Stimulated activated CD4-positive, alpha-beta T cell treated with anti-CD3 and anti-CD28 coated beads, Interleukin-1b, Interleukin-23, amount 100 ng/mL, for 24 hours (primary cell): ENCODE results near the gene BARX2.

ENCODE experiments used
- DNase-seq, 4 experiments: peaks; one replicate each; pipeline ENCODE4 v3.0.0-alpha.2; 2020; ENCODE audit warnings: low read depth in 4 of 4, low spot score in 1 of 4

The BARX2 gene

DNA sequence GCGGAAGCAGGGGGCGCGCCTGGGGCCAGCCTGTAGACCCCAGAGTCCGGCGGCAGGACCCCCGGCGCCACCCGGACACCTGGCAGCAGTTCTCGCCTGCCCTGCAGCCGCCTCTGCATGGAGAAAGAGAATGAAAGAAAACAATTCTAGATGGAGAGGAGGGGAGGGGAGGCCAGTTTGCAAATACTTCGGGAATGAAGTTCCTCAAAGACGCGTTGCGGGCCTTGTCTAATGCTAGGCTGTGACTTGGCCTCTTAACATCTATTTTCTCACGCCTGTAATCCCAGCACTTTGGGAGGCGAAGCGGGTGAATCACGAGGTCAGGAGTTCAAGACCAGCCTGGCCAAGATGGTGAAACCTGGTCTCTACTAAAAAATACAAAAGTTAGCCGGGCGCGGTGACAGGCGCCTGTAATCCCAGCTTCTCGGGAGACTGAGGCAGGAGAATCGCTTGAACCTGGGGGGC, 2.1 kb upstream of the BARX2 start:
- DNase-seq, result no peak

DNA sequence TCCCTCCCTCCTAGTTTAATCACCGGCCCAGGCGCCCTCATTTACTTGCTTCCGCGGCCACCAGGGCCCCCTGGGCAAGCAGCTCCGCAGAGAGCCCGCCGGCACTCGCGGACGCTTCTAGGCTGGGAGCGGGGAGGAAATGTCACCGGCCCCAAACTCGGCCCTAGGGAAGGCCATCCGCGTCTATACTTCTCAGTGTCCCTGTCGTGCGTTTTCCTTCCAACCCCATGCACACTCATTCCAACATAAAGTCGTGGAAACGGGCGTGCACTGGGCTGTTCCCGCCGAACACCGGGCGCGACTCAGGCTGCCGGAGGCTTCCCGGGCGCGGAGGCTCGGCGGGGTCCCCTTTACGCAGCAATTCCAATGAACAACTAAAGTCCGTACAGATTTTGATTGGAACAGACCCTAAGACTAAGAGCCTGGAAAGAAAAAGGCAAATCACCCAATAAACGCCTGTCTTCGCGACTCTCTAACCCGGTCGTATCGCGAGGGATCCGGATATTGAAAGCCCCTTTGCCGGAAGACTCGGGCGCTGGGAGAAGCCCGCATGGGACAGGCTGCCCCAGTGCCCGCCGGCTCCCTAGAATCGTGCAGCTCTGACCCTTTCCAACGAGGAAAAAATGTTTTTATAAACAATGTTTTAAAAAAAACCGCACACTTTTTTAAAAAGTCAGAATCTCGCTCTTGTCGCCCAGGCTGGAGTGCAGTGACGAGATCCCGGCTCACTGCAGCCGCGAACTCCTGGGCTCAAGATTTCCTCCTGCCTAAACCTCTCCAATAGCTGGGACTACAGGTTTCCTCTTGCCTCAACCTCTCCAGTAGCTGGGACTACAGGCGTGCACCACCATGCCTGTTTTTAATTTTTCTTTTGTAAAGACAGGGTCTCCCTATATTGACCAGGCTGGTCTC, 1.3 kb upstream of the BARX2 start:
- DNase-seq, result no peak

DNA sequence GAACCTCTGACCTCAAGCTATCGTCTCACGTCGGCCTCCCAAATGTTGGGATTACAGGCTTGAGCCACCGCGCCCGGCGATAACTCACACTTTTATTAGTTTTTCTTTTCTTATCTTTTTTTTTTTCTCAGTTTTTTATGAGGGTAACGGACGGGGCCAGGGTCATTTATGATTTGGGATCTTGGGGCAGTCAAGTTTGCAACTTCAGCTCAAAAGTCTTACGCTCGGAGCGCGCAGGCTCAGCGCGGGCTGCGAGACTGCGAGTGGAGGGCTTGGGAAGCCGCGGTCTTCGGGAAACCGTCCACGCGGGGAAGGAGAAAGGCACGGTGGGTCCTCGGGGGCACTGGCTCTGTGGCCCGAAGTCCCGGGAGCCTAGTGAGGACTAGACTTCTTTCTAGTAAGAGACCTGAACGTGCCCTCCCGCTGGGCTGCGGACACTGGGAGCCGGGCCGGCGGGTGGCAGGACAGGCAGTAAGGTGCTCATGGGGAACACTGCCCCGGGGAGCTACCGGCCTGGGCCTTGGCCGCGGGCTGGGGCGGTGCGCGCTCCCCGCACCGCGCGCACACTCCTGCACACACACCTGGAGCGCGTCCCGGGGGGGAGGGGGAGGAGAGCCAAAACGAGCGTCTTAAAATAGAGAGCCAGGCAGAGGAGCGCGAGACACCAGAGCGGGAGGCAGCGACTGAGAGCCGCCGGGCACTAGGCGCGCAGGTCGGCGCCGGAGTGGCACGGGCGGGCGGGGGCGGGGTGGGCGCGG, 476 bp upstream of the BARX2 start:
- DNase-seq, result no peak

DNA sequence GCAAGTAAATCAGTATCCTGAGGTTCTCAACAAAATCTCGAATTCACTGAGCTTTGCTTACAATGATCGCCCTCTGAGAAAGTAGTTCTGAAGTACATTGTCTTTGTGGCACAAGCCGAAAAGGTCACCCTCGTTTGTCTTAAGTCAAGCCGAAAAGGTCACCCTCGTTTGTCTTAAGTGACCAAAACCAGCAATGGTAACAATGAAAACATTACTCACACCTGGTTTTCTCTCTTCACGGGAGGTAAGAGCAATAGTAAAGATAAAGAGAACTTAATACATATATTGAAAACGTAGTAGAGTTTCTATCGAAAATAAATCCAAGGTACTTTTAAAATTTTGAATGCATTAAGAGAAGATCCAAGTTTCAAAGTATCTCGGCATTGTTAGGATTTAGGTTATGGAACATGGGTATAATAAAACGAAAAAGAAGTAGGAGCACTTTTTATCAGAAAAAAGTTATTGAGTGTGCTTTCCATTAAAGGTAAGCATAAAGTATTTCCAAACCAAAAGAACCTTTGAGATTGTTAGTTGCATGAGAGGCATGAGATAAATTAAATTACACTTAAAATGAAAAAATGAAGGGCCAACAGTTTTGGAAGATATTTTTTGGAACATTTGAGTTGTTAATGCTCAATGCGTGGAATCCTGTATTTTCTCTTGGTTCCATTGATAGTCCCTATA, 1.2 kb downstream of the BARX2 start:
- DNase-seq, result no peak

DNA sequence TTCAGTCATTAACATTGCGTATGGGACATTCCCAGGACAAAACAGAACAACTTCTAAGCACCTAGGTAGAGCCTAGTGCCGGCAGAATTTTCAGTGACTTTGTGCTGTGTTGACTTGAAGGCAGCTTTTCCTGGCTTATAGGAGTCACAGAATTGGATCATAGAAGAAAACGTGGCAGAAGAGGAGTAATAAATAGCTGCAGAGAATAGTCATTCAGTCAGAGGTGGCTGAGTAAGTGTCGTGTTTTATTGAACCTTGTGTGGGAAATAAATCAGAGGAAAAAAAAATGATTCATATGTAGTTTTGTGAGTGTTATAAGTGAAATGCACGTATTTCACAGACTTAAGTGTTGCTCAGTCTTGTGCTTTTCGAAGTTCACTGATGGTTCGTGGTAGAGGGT, 2.1 kb downstream of the BARX2 start:
- DNase-seq, result no peak

DNA sequence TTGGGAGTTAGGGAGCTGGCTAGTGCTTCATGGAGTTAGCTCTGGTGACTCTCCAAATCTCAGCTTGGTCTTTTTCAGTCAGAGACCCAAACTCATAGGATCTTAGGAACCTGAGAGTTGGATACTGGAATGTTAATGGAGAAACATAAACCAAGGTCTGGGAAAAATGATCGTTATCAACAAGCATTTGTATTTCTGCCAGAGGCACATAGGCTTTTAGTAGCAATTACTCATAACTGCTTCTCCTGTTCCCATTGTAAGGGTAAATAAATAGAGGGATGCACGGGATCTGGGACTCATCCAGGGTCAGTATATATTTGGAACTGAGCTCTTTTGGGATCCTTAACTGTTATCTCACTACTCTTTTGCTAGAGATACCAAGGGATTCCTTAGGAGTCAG, 4.8 kb downstream of the BARX2 start:
- DNase-seq, result no peak

DNA sequence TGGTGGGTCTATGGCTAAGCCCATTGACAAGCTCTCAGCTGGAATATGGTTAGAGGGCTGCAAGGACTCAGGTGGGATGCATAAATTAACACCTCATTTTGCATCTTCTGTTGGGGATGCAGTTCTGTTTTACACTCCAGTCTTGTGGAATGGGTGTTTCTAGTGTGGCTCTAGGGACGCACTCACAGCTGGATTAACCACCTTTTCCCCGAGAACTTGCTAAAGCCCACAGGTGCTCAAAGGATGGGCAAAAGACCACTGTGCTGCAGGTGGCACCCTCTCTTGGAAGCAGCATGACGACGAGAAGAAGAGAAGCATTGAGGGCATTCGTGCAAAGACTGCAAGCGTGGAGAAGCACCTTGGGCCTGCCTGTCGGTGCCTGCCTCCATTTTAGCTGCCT, 6.9 kb downstream of the BARX2 start:
- DNase-seq, result no peak

DNA sequence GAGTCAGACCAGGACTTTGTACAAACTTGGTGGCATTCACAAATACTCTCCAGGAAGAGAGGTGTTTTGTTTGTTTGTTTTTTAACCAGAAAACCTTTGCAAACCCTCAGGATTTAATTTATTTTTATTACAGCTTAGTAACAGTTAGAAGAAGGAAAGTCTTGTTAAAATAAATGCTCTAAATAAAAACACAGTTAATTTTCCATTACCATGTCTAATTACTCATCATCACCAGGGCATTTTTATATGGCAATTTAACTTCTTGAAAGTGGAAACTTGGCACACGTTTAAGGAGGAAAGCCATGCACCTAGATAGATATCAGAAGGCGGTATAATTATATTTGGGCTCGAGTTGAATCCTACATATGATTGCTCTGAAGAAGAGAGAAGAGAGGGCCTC, 7.4 kb downstream of the BARX2 start:
- DNase-seq, result no peak

DNA sequence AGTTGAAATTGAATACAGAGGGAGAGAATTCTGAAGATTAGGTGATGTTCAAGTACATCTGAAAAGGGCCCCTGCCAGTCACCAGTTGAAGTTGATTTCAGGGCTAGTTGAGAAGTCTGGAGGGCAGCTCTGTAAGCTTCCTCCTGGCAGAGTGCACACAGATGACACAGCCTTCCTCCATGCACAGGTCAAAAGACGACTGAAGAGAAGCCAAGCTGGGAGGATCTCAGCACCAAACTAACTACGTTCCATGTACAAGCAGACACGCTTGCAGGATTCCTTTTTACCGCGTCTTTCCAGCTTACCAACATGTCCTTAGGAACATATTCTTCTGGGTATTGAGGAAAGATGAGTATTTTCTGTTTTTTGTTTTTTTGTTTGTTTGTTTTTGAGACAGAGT, 7.9 kb downstream of the BARX2 start:
- no peak for DNase-seq

DNA sequence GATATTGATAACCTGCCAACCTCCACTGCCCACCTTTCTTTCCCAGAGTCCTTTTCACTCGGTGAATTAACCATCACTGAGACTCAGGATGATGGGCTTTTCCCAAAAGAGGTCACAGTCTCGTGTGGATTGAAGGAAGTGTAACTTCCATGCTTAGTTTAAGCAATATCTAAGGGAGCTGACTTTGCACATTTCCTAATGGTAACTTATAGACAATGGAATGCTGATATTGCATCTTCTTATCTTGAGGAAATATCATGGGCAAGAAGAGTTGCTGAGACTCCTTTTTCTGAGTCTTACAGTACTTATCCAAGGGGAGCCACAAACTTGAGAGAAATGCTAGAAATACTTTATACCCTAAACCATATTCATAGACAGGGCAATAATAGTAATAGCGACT, 8.8 kb downstream of the BARX2 start:
- DNase-seq, result no peak

DNA sequence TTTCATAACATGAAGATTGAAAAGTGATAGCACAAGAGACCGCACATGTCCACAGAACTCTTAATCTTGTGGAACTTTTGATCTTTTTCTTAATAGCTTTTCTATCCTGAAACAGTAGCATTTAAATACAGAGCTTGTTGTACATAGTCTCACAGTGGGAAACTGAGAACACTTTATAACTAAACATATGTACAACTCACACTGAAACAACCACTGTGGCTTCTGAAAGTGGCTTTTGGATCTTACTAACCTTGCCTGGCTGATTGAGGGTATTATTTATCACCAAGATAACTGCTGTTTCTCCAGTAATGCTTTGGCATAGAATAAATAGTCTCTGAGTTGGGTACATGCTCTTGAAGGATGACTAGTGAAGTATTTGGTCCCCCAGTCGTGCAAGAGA, 10.2 kb downstream of the BARX2 start:
- no peak for DNase-seq

DNA sequence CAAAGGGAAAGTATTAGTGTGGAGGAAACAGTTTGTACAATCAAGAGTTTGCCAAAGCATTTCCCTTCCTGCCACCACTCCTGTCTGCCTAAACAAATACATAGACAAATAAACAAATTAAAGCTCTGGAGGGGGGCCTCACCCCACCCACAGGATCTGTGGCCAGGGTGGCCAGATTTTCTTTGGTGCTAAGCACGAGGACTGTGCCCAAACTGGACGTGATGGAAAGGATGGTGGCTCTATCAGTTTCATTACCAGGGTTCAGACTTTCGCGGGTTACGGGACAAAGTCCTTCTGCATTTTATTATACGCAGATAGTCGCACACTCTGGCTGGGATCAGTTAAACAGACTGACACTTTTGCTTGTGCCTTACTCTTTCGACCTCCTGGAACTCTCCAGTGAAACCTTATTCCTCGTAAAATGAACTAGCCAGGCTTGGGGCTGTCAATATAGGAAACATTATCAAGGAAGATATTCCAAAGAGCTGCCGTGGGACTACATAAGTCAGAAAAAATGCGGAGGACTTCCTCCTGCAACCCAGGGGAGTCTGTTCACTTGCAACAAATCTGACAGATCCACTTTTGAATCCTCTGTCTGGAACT, 11.2 kb downstream of the BARX2 start:
- DNase-seq, result no peak

DNA sequence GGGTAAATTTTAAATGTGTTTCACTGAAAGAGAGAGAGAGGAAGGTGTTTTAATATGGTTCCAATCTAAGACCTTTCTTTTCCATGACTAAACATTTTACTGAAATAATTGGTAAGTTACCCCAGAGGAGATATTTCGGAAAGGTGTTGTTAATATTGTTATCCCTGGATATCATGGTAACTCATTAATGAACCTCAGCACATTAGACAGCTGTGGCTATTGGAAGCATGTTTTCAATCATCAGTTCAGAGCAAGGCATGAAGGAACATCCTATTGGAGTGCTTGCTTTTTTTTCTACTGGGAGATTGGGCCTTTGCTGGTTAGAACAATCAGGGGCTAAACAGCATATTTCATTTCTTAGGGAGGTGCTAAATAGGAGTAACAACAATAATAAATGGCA, 11.8 kb downstream of the BARX2 start:
- DNase-seq, result no peak

DNA sequence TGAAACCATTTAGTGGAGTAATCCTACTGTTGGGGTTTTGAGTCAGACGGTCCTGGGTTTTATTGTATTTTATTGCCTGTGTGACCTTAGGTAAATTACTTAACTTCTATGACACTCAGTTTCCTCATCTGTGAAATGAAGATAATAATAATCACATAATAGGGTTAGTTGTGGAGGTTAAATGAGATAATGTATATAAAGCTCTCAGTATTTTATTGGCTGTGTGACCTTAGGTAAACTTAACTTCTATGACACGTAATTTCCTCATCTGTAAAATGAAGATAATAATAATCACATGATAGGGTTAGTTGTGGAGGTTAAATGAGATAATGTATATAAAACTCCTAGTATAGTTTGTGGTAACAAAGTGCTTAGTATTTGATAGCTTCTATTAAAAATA, 13.2 kb downstream of the BARX2 start:
- DNase-seq, result no peak

DNA sequence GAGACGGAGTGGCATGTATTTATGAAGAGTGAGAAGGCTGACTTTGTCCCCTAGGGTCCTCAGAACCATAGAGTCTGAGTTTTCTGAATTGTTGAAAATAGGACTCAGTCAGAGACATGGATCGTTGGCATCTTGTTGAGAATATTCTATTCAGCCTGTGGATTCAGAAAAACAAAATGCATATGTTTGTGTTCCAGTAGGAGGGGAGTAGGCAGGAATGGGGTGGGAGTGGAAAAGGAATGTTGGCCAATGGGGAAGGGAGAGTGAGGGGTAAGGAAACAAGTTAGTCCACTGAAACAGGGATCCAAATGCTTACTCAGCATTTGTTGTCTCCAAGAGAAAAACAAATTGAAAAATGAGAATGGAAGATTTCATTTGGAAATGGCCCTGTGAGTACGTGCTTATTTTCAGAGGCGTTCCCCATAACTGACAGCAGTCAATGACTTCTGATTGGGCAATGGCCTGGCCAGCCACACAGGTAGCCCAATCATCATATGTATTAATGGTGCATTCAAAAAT, 14.7 kb downstream of the BARX2 start:
- no peak for DNase-seq

DNA sequence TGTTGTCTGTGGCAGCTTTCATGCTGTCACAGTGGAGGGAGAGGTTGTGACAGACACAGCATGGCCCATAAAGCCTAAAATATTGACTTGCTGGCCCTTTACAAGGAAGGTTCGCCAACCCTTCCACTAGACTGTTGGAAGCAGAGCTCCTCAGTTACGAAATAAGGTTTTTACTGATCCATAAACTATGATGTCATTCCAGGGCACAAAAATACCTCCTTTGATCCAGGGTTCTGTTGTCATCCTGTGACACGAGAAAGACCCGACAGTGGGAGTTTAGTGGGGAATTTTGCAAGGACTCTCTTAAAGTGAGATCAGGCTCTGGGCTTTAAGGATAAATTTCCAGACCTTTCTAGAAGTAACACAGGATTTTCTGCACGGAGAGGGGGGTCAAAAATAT, 15.7 kb downstream of the BARX2 start:
- DNase-seq, result no peak

DNA sequence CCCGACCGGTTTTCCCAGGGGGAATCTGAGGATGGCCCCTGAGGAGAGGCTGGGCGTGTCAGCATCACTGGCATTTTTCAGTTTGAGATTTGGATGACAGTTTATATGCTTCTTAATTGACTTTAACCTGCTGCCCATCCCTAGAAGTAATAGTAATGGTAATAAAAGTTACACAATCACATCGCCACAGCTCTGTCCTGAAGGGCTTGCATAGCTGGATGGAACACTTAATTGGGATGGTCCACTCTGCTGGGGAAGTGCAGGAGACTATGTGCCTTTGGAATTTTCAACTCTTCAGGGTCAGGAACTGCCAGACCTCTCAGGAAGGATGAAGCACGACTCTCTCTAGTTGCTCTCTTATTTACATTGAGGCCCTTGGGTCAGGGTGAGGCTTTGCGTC, 16.2 kb downstream of the BARX2 start:
- DNase-seq, result no peak

DNA sequence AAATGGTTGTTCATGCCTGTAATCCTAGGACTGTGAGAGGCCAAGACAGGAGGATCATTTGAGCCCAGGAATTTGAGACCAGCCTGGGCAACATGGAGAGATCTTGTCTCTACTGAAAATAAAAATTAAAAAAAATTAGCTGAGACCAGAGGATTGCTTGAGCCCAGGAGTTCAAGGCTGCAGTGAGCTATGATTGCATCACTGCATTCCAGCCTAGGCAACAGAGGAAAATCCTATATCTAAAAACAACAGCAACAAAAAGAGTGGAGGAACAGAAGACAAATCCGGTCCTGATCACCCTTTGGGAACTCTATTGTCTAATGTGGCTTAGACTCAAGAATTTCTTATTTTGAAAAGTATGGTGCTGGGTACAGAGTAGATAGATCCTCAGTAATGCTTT, 17.3 kb downstream of the BARX2 start:
- no peak for DNase-seq

DNA sequence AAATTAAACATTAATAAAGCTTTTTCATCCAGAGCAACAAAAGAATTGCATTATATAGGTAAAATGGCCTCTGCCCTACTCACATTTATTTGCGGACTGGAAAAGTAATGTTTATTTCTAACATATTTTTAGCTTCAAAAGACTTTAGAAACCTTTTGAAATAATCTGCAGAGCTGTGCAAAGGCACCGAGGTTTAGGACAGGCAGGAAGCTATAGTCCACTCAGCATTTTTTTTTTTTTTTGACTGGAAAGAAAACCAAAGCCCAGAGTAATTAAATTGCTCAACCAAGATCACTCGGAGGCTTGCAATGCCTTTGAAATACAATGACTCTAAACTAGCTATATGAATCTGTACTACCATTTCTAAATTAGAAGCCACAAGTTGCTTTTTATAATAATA, 19.1 kb downstream of the BARX2 start:
- no peak for DNase-seq

DNA sequence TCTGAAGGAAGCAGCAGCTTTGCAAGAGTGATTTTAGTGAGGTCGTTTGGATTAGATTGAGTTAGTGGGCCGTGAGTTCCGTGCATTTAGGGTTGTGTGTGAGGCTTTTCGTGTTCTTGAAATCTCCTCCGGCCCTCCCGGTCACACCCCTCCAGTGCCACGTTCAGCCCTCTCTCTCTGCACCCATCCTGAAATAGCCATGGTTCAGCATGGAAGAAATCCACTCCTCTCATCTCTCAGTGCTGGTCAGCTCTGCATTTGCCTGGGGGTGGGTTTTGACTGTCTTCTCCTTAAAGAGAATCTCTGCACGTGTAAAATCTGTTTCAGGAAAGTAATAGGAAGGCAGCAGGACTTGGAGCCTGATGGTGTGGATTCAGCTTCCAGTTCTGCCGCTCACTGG, 19.8 kb downstream of the BARX2 start:
- no peak for DNase-seq

DNA sequence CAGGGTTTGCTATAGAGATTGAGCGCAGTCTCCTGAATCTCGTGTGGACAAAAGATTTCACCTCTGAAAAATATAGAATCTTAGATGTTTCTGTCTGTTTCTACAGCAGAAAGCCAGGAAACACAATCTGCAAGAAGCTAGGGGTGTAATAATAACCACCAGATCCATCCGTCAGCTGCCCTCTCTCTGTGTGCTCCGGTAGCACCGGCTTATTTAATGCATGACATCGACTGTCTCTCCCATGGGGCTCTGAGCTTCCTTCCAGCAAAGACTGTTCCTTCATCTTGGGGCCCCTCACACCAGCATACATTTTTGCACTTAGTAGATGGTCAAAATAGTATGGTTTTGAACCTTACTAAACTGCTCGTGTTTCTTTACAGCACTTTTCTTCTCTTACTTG, 20.2 kb downstream of the BARX2 start:
- no peak for DNase-seq
